ENCODE measurements around the gene DLL3.
A peak's percentile ranks its signal among the peaks of the same experiment; 100 is the strongest.

DLL3 gene

GRCh38 chr19:39514840-39515550 is 16.2 kb downstream of the DLL3 start, which contains the start of gene SELENOV:
Gene SELENOV, plus strand, starts transcription at chr19:39515139. Its CDS starts 74 bp downstream, at chr19:39515213.
- WGBS (ENCODE audit: insufficient coverage), result 1% methylated on average over 53 of the region's 56 CpGs
- peak in 2 of 3 donors; percentile 42 to 45 for DNase-seq
- Histone ChIP-seq H3K4me3 (ENCODE audit: control insufficient read depth in 1 of 7, extremely low read depth in 1 of 7, insufficient read depth in 4 of 7, low read depth in 2 of 7, low read length in 6 of 7) (peak within 1 kb of the TSS in 4 of 7 experiments; percentile 10 to 64 (median 50)), H3K4me1 (ENCODE audit: control extremely low read depth in 1 of 4, control insufficient read depth in 4 of 4, insufficient read depth in 4 of 4, low read length in 3 of 4) (peaks cover 0 to 17% (median 12%) of the 10 kb centered on the region in 4 experiments), H3K27ac (ENCODE audit: insufficient read depth in 1 of 2, low read depth in 1 of 2, low read length in 2 of 2, poor library complexity in 1 of 2, severe bottlenecking in 2 of 2) (no peak within 1 kb of the TSS), H3K27me3 (replicated peaks in 2 of 5; ENCODE audit: control insufficient read depth in 4 of 5, insufficient read depth in 5 of 5, low read length in 4 of 5) (peaks cover 4 to 64% (median 28%) of the 10 kb centered on the region in 5 experiments), H3K36me3 (ENCODE audit: control insufficient read depth in 4 of 4, insufficient read depth in 4 of 4, low read length in 3 of 4) (no peaks in the 10 kb centered on the region), H3K9me3 (ENCODE audit: control extremely low read depth in 1 of 5, control insufficient read depth in 4 of 5, insufficient read depth in 2 of 5, low read depth in 1 of 5, low read length in 4 of 5) (no peaks in the 10 kb centered on the region)
- CTCF ChIA-PET, result interaction anchor here (0.8 to 1.5 kb wide), 2 partner anchors 18 to 41 kb away, joined by 3 to 4 read pairs; no protein-coding TSS in a partner anchor
- POLR2A ChIA-PET, result interaction anchor here (0.8 kb wide), 1 partner anchor 40 kb away, joined by 4 read pairs; no protein-coding TSS in a partner anchor

GRCh38 chr19:39515551-39516191 is 16.9 kb downstream of the DLL3 start:
- no peak for DNase-seq
- H3K4me1 ChIP-seq (ENCODE audit: control extremely low read depth in 1 of 4, control insufficient read depth in 4 of 4, insufficient read depth in 4 of 4, low read length in 3 of 4), result peaks cover 0 to 17% (median 12%) of the 10 kb centered on the region in 4 experiments
- POLR2A ChIA-PET, result no interaction called here
- CTCF ChIA-PET, result interaction anchor here (1.2 kb wide), 1 partner anchor 41 kb away, joined by 4 read pairs; no protein-coding TSS in a partner anchor
- 2% methylated on average over 39 of the region's 44 CpGs for WGBS (ENCODE audit: insufficient coverage)
- H3K9me3 ChIP-seq (ENCODE audit: control extremely low read depth in 1 of 5, control insufficient read depth in 4 of 5, insufficient read depth in 2 of 5, low read depth in 1 of 5, low read length in 4 of 5), result no peaks in the 10 kb centered on the region
- H3K4me3 ChIP-seq (ENCODE audit: control insufficient read depth in 1 of 7, extremely low read depth in 1 of 7, insufficient read depth in 4 of 7, low read depth in 2 of 7, low read length in 6 of 7), result peak overlapping the region in 3 of 7 experiments; percentile 43 to 64 (median 56)
- H3K36me3 ChIP-seq (ENCODE audit: control insufficient read depth in 4 of 4, insufficient read depth in 4 of 4, low read length in 3 of 4), result no peaks in the 10 kb centered on the region
- peaks cover 4 to 64% (median 28%) of the 10 kb centered on the region in 5 experiments for H3K27me3 ChIP-seq (replicated peaks in 2 of 5; ENCODE audit: control insufficient read depth in 4 of 5, insufficient read depth in 5 of 5, low read length in 4 of 5)
- H3K27ac ChIP-seq (ENCODE audit: insufficient read depth in 1 of 2, low read depth in 1 of 2, low read length in 2 of 2, poor library complexity in 1 of 2, severe bottlenecking in 2 of 2), result no peak overlapping the region

GRCh38 chr19:39516270-39516669 is 17.5 kb downstream of the DLL3 start:
- Histone ChIP-seq H3K36me3 (ENCODE audit: control insufficient read depth in 4 of 4, insufficient read depth in 4 of 4, low read length in 3 of 4) (no peaks in the 10 kb centered on the region), H3K4me3 (ENCODE audit: control insufficient read depth in 1 of 7, extremely low read depth in 1 of 7, insufficient read depth in 4 of 7, low read depth in 2 of 7, low read length in 6 of 7) (no peak overlapping the region), H3K27ac (ENCODE audit: insufficient read depth in 1 of 2, low read depth in 1 of 2, low read length in 2 of 2, poor library complexity in 1 of 2, severe bottlenecking in 2 of 2) (no peak overlapping the region), H3K9me3 (ENCODE audit: control extremely low read depth in 1 of 5, control insufficient read depth in 4 of 5, insufficient read depth in 2 of 5, low read depth in 1 of 5, low read length in 4 of 5) (no peaks in the 10 kb centered on the region), H3K27me3 (replicated peaks in 2 of 5; ENCODE audit: control insufficient read depth in 4 of 5, insufficient read depth in 5 of 5, low read length in 4 of 5) (peaks cover 4 to 64% (median 28%) of the 10 kb centered on the region in 5 experiments), H3K4me1 (ENCODE audit: control extremely low read depth in 1 of 4, control insufficient read depth in 4 of 4, insufficient read depth in 4 of 4, low read length in 3 of 4) (peaks cover 0 to 17% (median 12%) of the 10 kb centered on the region in 4 experiments)
- 49% methylated on average over 5 of the region's 6 CpGs for WGBS (ENCODE audit: insufficient coverage)
- POLR2A ChIA-PET, result no interaction called here
- CTCF ChIA-PET, result interaction anchor here (0.8 to 1.2 kb wide), 2 partner anchors 16 to 42 kb away, joined by 4 read pairs; partner anchors contain the start of gene EID2B
- DNase-seq, result no peak

- Histone ChIP-seq H3K27me3 (replicated peaks in 2 of 5; ENCODE audit: control insufficient read depth in 4 of 5, insufficient read depth in 5 of 5, low read length in 4 of 5) (peaks cover 4 to 58% (median 28%) of the 10 kb centered on the region in 5 experiments), H3K4me1 (ENCODE audit: control extremely low read depth in 1 of 4, control insufficient read depth in 4 of 4, insufficient read depth in 4 of 4, low read length in 3 of 4) (peaks cover 0 to 17% (median 12%) of the 10 kb centered on the region in 4 experiments), H3K9me3 (ENCODE audit: control extremely low read depth in 1 of 5, control insufficient read depth in 4 of 5, insufficient read depth in 2 of 5, low read depth in 1 of 5, low read length in 4 of 5) (no peaks in the 10 kb centered on the region), H3K36me3 (ENCODE audit: control insufficient read depth in 4 of 4, insufficient read depth in 4 of 4, low read length in 3 of 4) (no peaks in the 10 kb centered on the region), H3K27ac (ENCODE audit: insufficient read depth in 1 of 2, low read depth in 1 of 2, low read length in 2 of 2, poor library complexity in 1 of 2, severe bottlenecking in 2 of 2) (no peak overlapping the region), H3K4me3 (ENCODE audit: control insufficient read depth in 1 of 7, extremely low read depth in 1 of 7, insufficient read depth in 4 of 7, low read depth in 2 of 7, low read length in 6 of 7) (no peak overlapping the region)
- no peak for DNase-seq
- ChIA-PET POLR2A (no interaction called here), CTCF (interaction anchor here (1.0 to 1.2 kb wide), 2 partner anchors 20 to 56 kb away, joined by 3 to 4 read pairs; no protein-coding TSS in a partner anchor)
- WGBS (ENCODE audit: insufficient coverage), result 100% methylated on average over 2 of the region's 3 CpGs
Observed at GRCh38 chr19:39517432-39517831, 18.7 kb downstream of the DLL3 start.

- Histone ChIP-seq H3K4me3 (ENCODE audit: control insufficient read depth in 1 of 7, extremely low read depth in 1 of 7, insufficient read depth in 4 of 7, low read depth in 2 of 7, low read length in 6 of 7) (no peak overlapping the region), H3K9me3 (ENCODE audit: control extremely low read depth in 1 of 5, control insufficient read depth in 4 of 5, insufficient read depth in 2 of 5, low read depth in 1 of 5, low read length in 4 of 5) (no peaks in the 10 kb centered on the region), H3K27me3 (replicated peaks in 2 of 5; ENCODE audit: control insufficient read depth in 4 of 5, insufficient read depth in 5 of 5, low read length in 4 of 5) (peaks cover 4 to 48% (median 25%) of the 10 kb centered on the region in 5 experiments), H3K27ac (ENCODE audit: insufficient read depth in 1 of 2, low read depth in 1 of 2, low read length in 2 of 2, poor library complexity in 1 of 2, severe bottlenecking in 2 of 2) (no peak overlapping the region), H3K36me3 (ENCODE audit: control insufficient read depth in 4 of 4, insufficient read depth in 4 of 4, low read length in 3 of 4) (no peaks in the 10 kb centered on the region), H3K4me1 (ENCODE audit: control extremely low read depth in 1 of 4, control insufficient read depth in 4 of 4, insufficient read depth in 4 of 4, low read length in 3 of 4) (peaks cover 0 to 17% (median 12%) of the 10 kb centered on the region in 4 experiments)
- no peak for DNase-seq
- ChIA-PET POLR2A (no interaction called here), CTCF (interaction anchor here (0.6 to 1.4 kb wide), 5 partner anchors 9 to 158 kb away, joined by 3 to 4 read pairs (median 4); partner anchors contain the start of gene EID2B)
- WGBS (ENCODE audit: insufficient coverage), result 94% methylated on average over 2 of the region's 5 CpGs
Observed at GRCh38 chr19:39518458-39518857, 19.7 kb downstream of the DLL3 start.

- CTCF ChIA-PET, result interaction anchor here (1.1 to 1.4 kb wide), 4 partner anchors 9 to 21 kb away, joined by 3 to 4 read pairs (median 4); partner anchors contain the start of gene EID2B
- Histone ChIP-seq H3K27me3 (replicated peaks in 2 of 5; ENCODE audit: control insufficient read depth in 4 of 5, insufficient read depth in 5 of 5, low read length in 4 of 5) (peaks cover 2 to 42% (median 20%) of the 10 kb centered on the region in 5 experiments), H3K4me3 (ENCODE audit: control insufficient read depth in 1 of 7, extremely low read depth in 1 of 7, insufficient read depth in 4 of 7, low read depth in 2 of 7, low read length in 6 of 7) (no peak overlapping the region), H3K36me3 (ENCODE audit: control insufficient read depth in 4 of 4, insufficient read depth in 4 of 4, low read length in 3 of 4) (no peaks in the 10 kb centered on the region), H3K4me1 (ENCODE audit: control extremely low read depth in 1 of 4, control insufficient read depth in 4 of 4, insufficient read depth in 4 of 4, low read length in 3 of 4) (peaks cover 0 to 17% (median 12%) of the 10 kb centered on the region in 4 experiments), H3K27ac (ENCODE audit: insufficient read depth in 1 of 2, low read depth in 1 of 2, low read length in 2 of 2, poor library complexity in 1 of 2, severe bottlenecking in 2 of 2) (no peak overlapping the region), H3K9me3 (ENCODE audit: control extremely low read depth in 1 of 5, control insufficient read depth in 4 of 5, insufficient read depth in 2 of 5, low read depth in 1 of 5, low read length in 4 of 5) (no peaks in the 10 kb centered on the region)
- DNase-seq, result no peak
- POLR2A ChIA-PET, result no interaction called here
- WGBS (ENCODE audit: insufficient coverage), result 94% methylated on average over 7 of the region's 9 CpGs
Observed at GRCh38 chr19:39518975-39519374, 20.2 kb downstream of the DLL3 start.

Data from common myeloid progenitor, CD34-positive (primary cell).